Loucy (cell line): Measurements from ENCODE around the gene TAS2R19.

Experiments used
- H2AFZ ChIP-seq: fragments of 200-600 bp; sonication (generic); 2 replicates; pipeline ENCODE4 v1.6.0; 2016; ENCODE audit warnings: antibody characterized with exemption, mild to moderate bottlenecking, low read length, moderate library complexity
- H3F3A ChIP-seq: fragments of 200-600 bp; 2 replicates; pipeline ENCODE4 v1.6.0; 2016; ENCODE audit warnings: antibody characterized with exemption, low read depth, mild to moderate bottlenecking
- H3K27me3 ChIP-seq: fragments of 200-600 bp; sonication (generic); 2 replicates; pipeline ENCODE4 v1.6.1; 2014; ENCODE audit warnings: low read length, mild to moderate bottlenecking; ENCODE audit not compliant: insufficient read depth, poor library complexity, severe bottlenecking
- H3K36me3 ChIP-seq: fragments of 200-600 bp; sonication (generic); 2 replicates; pipeline ENCODE4 v1.6.1; 2016; ENCODE audit warnings: low read length; ENCODE audit not compliant: insufficient read depth
- H3K4me1 ChIP-seq: fragments of 200-600 bp; sonication (generic); 2 replicates; pipeline ENCODE4 v1.5.1; 2014; ENCODE audit warnings: low read length, mild to moderate bottlenecking; ENCODE audit not compliant: insufficient read depth, poor library complexity, severe bottlenecking
- H3K4me2 ChIP-seq: fragments of 200-600 bp; sonication (generic); 2 replicates; pipeline ENCODE4 v1.6.0; 2014; ENCODE audit warnings: antibody characterized with exemption, low read length, low read depth, mild to moderate bottlenecking; ENCODE audit not compliant: poor library complexity, severe bottlenecking
- H3K4me3 ChIP-seq: fragments of 200-600 bp; sonication (generic); 2 replicates; pipeline ENCODE4 v1.5.1; 2014; ENCODE audit warnings: low read length, mild to moderate bottlenecking, mixed read lengths; ENCODE audit not compliant: poor library complexity, severe bottlenecking
- H3K79me2 ChIP-seq: fragments of 200-600 bp; sonication (generic); 2 replicates; pipeline ENCODE4 v1.6.1; 2014; ENCODE audit warnings: low read length; ENCODE audit not compliant: insufficient read depth
- H3K9ac ChIP-seq: fragments of 200-600 bp; sonication (generic); 2 replicates; pipeline ENCODE4 v1.6.0; 2014; ENCODE audit warnings: mild to moderate bottlenecking, low read depth, low read length, moderate library complexity; ENCODE audit not compliant: poor library complexity, severe bottlenecking
- H3K9me2 ChIP-seq: fragments of 200-600 bp; sonication (generic); replicated peaks from 2 replicates; pipeline ENCODE4 v1.6.1; 2016; ENCODE audit warnings: low read depth, low read length, mixed read lengths
- H3K9me3 ChIP-seq: fragments of 200-600 bp; sonication (generic); 2 replicates; pipeline ENCODE4 v1.6.1; 2014; ENCODE audit warnings: mild to moderate bottlenecking, antibody characterized with exemption, low read length, low read depth; ENCODE audit not compliant: insufficient read depth
- H4K20me1 ChIP-seq: fragments of 200-600 bp; sonication (generic); 2 replicates; pipeline ENCODE4 v1.6.0; 2014; ENCODE audit warnings: antibody characterized with exemption, low read length, mild to moderate bottlenecking; ENCODE audit not compliant: insufficient read depth, poor library complexity, severe bottlenecking
- EZH2phosphoT487 ChIP-seq: fragments of 200-600 bp; IDR thresholded peaks from 2 replicates; pipeline ENCODE4 v1.6.1; 2018; ENCODE audit warnings: antibody characterized with exemption, mild to moderate bottlenecking, moderate library complexity, borderline replicate concordance
- TF ChIP-seq, protein P1 (sequence below): fragments of 200-600 bp; sonication (generic); conservative IDR thresholded peaks from 2 replicates; pipeline ENCODE4 v1.5.1; 2014; ENCODE audit warnings: mild to moderate bottlenecking, antibody characterized with exemption, low read length

Gene TAS2R19

DNA sequence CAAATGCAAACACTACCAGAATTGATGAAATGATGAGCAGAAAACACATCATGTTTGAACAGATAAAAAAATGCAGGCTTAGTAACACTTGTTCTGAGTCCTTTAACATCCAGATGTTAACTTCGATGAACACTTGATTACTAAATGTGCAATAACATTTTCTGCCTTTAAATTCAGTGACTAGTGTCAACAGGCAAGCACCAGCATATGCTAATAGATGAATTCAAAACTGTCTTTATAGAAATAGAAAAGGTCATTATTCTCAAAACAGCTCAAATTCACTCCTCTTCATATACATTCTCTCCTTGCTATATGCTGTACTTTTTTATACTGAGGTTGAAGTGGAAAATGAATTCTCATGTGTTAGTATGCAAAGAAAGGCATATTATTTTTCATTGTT lies at the start of gene TAS2R19:
TSS of gene TAS2R19 (minus strand) at position 101 of the 400 bp plus-strand sequence. CDS start at position 52, 49 bp downstream.
- no peaks in the 10 kb centered on the region for H3K36me3 ChIP-seq
- no peaks in the 10 kb centered on the region for H3K27me3 ChIP-seq
- no peaks in the 10 kb centered on the region for H3K79me2 ChIP-seq
- no peaks in the 10 kb centered on the region; the same call in 1 of the 2 replicates for H3K9me3 ChIP-seq
- TF ChIP-seq EZH2phosphoT487, result no peak
- TF ChIP-seq, protein P1, sequence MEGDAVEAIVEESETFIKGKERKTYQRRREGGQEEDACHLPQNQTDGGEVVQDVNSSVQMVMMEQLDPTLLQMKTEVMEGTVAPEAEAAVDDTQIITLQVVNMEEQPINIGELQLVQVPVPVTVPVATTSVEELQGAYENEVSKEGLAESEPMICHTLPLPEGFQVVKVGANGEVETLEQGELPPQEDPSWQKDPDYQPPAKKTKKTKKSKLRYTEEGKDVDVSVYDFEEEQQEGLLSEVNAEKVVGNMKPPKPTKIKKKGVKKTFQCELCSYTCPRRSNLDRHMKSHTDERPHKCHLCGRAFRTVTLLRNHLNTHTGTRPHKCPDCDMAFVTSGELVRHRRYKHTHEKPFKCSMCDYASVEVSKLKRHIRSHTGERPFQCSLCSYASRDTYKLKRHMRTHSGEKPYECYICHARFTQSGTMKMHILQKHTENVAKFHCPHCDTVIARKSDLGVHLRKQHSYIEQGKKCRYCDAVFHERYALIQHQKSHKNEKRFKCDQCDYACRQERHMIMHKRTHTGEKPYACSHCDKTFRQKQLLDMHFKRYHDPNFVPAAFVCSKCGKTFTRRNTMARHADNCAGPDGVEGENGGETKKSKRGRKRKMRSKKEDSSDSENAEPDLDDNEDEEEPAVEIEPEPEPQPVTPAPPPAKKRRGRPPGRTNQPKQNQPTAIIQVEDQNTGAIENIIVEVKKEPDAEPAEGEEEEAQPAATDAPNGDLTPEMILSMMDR, result no peak
- H4K20me1 ChIP-seq, result no peaks in the 10 kb centered on the region
- H3K4me1 ChIP-seq, result no peaks in the 10 kb centered on the region
- H3K4me2 ChIP-seq, result no peak within 1 kb of the TSS
- no peaks in the 10 kb centered on the region for H3F3A ChIP-seq
- no peak within 1 kb of the TSS for H3K9ac ChIP-seq
- H3K4me3 ChIP-seq, result no peak within 1 kb of the TSS
- H3K9me2 ChIP-seq, result no peaks in the 10 kb centered on the region
- no peak within 1 kb of the TSS for H2AFZ ChIP-seq

DNA sequence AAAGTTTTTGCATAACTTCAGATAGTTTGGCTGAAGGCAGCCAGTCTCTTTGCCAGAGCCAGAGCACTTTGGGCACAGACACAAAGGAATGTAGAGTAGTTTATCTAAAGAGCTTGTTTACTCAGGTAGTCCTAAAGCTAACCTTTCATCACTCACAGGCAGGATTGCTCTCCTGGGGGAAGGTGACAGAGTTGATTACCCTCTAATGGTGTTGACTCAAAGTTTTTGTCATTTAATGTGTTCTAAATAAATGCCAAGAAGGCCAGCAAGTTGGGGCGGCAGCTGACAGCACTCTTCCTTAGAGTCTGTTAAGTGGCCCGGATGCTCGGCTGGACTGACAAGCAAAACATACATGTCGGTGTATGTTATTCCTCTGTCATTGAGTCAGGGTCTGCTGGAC lies 49.0 kb upstream of the TAS2R19 start:
- no peaks in the 10 kb centered on the region for H3K36me3 ChIP-seq

DNA sequence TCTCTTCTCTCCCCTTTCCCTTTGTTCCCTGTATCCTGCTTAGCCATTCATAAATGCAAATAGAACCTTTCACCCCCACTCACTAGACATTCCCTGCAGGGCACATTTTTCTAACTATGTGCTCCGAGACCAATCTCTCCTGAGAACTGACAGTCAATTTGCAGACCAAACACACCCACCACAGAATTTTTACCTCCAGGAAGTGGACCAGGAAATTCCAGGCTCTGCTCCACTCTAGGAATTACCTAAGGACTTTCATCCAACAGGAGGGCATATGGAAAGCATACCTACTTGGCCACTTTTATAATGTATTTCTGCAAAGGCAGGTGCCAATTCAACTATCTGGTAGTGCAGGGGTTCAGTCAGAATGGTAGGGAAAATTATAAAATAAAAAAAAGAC lies 48.6 kb upstream of the TAS2R19 start:
- Histone ChIP-seq H4K20me1 (no peaks in the 10 kb centered on the region), H3K36me3 (no peaks in the 10 kb centered on the region), H3K9me3 (no peaks in the 10 kb centered on the region), H3K9ac (no peak overlapping the region), H3F3A (no peaks in the 10 kb centered on the region), H3K9me2 (no peaks in the 10 kb centered on the region), H3K79me2 (no peaks in the 10 kb centered on the region), H2AFZ (no peak overlapping the region), H3K4me2 (no peak overlapping the region), H3K4me3 (no peak overlapping the region), H3K4me1 (no peaks in the 10 kb centered on the region), H3K27me3 (no peaks in the 10 kb centered on the region)
- no peak for TF ChIP-seq EZH2phosphoT487
- TF ChIP-seq, protein P1, result no peak

More for the DNA sequence above, 49.0 kb upstream of the TAS2R19 start:
- H3K9me3 ChIP-seq, result no peaks in the 10 kb centered on the region
- TF ChIP-seq, protein P1, result no peak
- no peak for TF ChIP-seq EZH2phosphoT487
- no peaks in the 10 kb centered on the region for H3K9me2 ChIP-seq
- no peaks in the 10 kb centered on the region for H3F3A ChIP-seq
- H3K79me2 ChIP-seq, result no peaks in the 10 kb centered on the region
- H3K9ac ChIP-seq, result no peak overlapping the region
- H3K4me3 ChIP-seq, result no peak overlapping the region
- H3K4me2 ChIP-seq, result no peak overlapping the region
- H3K4me1 ChIP-seq, result no peaks in the 10 kb centered on the region
- no peaks in the 10 kb centered on the region for H4K20me1 ChIP-seq
- H2AFZ ChIP-seq, result no peak overlapping the region
- no peaks in the 10 kb centered on the region for H3K27me3 ChIP-seq
